SK-N-SH treated with all-trans-retinoic acid at 6 μM for 48 hours (cell line): ENCODE data around the gene ANKUB1.

Experiments
- ATAC-seq: fragments of 200-7000 bp; cut with Tn5 transposase; 3 replicates; pipeline ENCODE4 v1.9.1; 2020; ENCODE audit warnings: mild to moderate bottlenecking, moderate library complexity
- BACH2 ChIP-seq: fragments of 250-450 bp; sonication (Bioruptor Pico); IDR thresholded peaks from 2 replicates; pipeline ENCODE4 v1.9.0; 2021; ENCODE audit warnings: mild to moderate bottlenecking, borderline replicate concordance
- CREB5 ChIP-seq: fragments of 250-450 bp; sonication (Bioruptor Pico); IDR thresholded peaks from 2 replicates; pipeline ENCODE4 v1.5.1; 2020; ENCODE audit warnings: low read depth, mild to moderate bottlenecking, moderate library complexity
- CSDC2 ChIP-seq: fragments of 250-450 bp; sonication (Bioruptor Pico); IDR thresholded peaks from 2 replicates; pipeline ENCODE4 v1.5.0; 2020; ENCODE audit warnings: mild to moderate bottlenecking, moderate library complexity
- ESRRG ChIP-seq: fragments of 250-450 bp; sonication (Bioruptor Pico); IDR thresholded peaks from 2 replicates; pipeline ENCODE4 v1.6.1; 2021; ENCODE audit warnings: mild to moderate bottlenecking
- GLIS3 ChIP-seq: fragments of 250-450 bp; sonication (Bioruptor Pico); IDR thresholded peaks from 2 replicates; pipeline ENCODE4 v1.5.0; 2020; ENCODE audit warnings: mild to moderate bottlenecking, moderate library complexity
- ISL1 ChIP-seq: fragments of 250-450 bp; sonication (Bioruptor Pico); IDR thresholded peaks from 2 replicates; pipeline ENCODE4 v2.1.2; 2022; ENCODE audit warnings: mild to moderate bottlenecking, moderate library complexity
- OSR1 ChIP-seq: fragments of 250-450 bp; sonication (Bioruptor Pico); IDR thresholded peaks from 2 replicates; pipeline ENCODE4 v1.8.0; 2022; ENCODE audit warnings: moderate library complexity, mild to moderate bottlenecking, inconsistent platforms
- PPARA ChIP-seq: fragments of 250-450 bp; sonication (Bioruptor Pico); IDR thresholded peaks from 2 replicates; pipeline ENCODE4 v1.5.0; 2020; ENCODE audit warnings: mild to moderate bottlenecking, borderline replicate concordance
- RARB ChIP-seq: fragments of 250-450 bp; sonication (Bioruptor Pico); IDR thresholded peaks from 2 replicates; pipeline ENCODE4 v1.8.0; 2021; ENCODE audit warnings: mild to moderate bottlenecking, moderate library complexity
- SNAI2 ChIP-seq: fragments of 250-450 bp; sonication (Bioruptor Pico); IDR thresholded peaks from 2 replicates; pipeline ENCODE4 v1.5.0; 2020; ENCODE audit warnings: mild to moderate bottlenecking, moderate library complexity
- TCF4 ChIP-seq: fragments of 250-450 bp; sonication (Bioruptor Pico); IDR thresholded peaks from 2 replicates; pipeline ENCODE4 v1.8.0; 2021; ENCODE audit warnings: mild to moderate bottlenecking, moderate library complexity, borderline replicate concordance
- TOX ChIP-seq: fragments of 250-450 bp; sonication (Bioruptor Pico); IDR thresholded peaks from 2 replicates; pipeline ENCODE4 v1.8.0; 2021; ENCODE audit warnings: mild to moderate bottlenecking, moderate library complexity, borderline replicate concordance
- TSHZ2 ChIP-seq: fragments of 250-450 bp; sonication (Bioruptor Pico); IDR thresholded peaks from 2 replicates; pipeline ENCODE4 v1.5.0; 2020; ENCODE audit warnings: mild to moderate bottlenecking, moderate library complexity
- ZC3H10 ChIP-seq: fragments of 250-450 bp; sonication (Bioruptor Pico); IDR thresholded peaks from 2 replicates; pipeline ENCODE4 v1.5.1; 2021; ENCODE audit warnings: mild to moderate bottlenecking, moderate library complexity
- ZFP3 ChIP-seq: fragments of 250-450 bp; sonication (Bioruptor Pico); IDR thresholded peaks from 2 replicates; pipeline ENCODE4 v1.5.0; 2020; ENCODE audit warnings: mild to moderate bottlenecking, moderate library complexity
- ZFP30 ChIP-seq: fragments of 450-650 bp; formaldehyde crosslinking; IDR thresholded peaks from 2 replicates; pipeline ENCODE4 v1.5.0; 2022; ENCODE audit warnings: mild to moderate bottlenecking, moderate library complexity
- ZNF565 ChIP-seq: fragments of 450-650 bp; formaldehyde crosslinking; conservative IDR thresholded peaks from 2 replicates; pipeline ENCODE4 v1.5.0; 2020; ENCODE audit warnings: low read depth, mild to moderate bottlenecking, moderate library complexity
- ZNF70 ChIP-seq: fragments of 450-650 bp; formaldehyde crosslinking; IDR thresholded peaks from 2 replicates; pipeline ENCODE4 v1.5.0; 2020; ENCODE audit warnings: mild to moderate bottlenecking, moderate library complexity
- ZNF8 ChIP-seq: fragments of 450-650 bp; formaldehyde crosslinking; IDR thresholded peaks from 2 replicates; pipeline ENCODE4 v1.5.0; 2020; ENCODE audit warnings: mild to moderate bottlenecking, moderate library complexity
- TF ChIP-seq, protein P1 (sequence below): fragments of 250-450 bp; sonication (Bioruptor Pico); IDR thresholded peaks from 2 replicates; pipeline ENCODE4 v1.8.0; 2021; ENCODE audit warnings: low read depth, mild to moderate bottlenecking, moderate library complexity, borderline replicate concordance
- TF ChIP-seq, protein P2 (sequence below): fragments of 250-450 bp; sonication (Bioruptor Pico); IDR thresholded peaks from 2 replicates; pipeline ENCODE4 v1.5.1; 2021; ENCODE audit warnings: mild to moderate bottlenecking, moderate library complexity
- TF ChIP-seq, protein P3 (sequence below): fragments of 250-450 bp; sonication (Bioruptor Pico); IDR thresholded peaks from 2 replicates; pipeline ENCODE4 v1.8.0; 2020; ENCODE audit warnings: mild to moderate bottlenecking, moderate library complexity, borderline replicate concordance

The ANKUB1 gene

DNA sequence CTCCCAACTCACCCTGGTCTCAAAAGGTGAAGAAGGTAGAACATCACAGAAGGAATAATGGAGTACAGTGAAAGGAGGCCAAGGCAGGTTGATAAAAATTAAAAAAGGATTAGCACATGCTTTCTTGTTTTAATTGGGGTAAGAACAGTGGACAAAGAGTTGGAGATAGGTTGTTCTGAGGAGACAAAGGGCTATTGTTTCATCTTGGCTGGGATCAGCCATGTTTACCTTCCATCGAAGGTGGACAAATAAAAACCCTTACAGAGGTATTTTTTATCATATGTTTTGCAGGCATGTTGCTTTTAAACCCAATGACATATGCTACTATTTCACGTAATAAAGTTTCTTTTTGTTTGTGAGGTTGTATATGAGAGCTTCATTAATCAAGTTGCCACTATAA, 53.0 kb downstream of the ANKUB1 start:
- TF ChIP-seq ZNF565, result no peak
- TF ChIP-seq, protein P1, sequence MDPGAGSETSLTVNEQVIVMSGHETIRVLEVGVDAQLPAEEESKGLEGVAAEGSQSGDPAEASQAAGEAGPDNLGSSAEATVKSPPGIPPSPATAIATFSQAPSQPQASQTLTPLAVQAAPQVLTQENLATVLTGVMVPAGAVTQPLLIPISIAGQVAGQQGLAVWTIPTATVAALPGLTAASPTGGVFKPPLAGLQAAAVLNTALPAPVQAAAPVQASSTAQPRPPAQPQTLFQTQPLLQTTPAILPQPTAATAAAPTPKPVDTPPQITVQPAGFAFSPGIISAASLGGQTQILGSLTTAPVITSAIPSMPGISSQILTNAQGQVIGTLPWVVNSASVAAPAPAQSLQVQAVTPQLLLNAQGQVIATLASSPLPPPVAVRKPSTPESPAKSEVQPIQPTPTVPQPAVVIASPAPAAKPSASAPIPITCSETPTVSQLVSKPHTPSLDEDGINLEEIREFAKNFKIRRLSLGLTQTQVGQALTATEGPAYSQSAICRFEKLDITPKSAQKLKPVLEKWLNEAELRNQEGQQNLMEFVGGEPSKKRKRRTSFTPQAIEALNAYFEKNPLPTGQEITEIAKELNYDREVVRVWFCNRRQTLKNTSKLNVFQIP (CRISPR knock-in tag), result no peak
- TF ChIP-seq, protein P2, sequence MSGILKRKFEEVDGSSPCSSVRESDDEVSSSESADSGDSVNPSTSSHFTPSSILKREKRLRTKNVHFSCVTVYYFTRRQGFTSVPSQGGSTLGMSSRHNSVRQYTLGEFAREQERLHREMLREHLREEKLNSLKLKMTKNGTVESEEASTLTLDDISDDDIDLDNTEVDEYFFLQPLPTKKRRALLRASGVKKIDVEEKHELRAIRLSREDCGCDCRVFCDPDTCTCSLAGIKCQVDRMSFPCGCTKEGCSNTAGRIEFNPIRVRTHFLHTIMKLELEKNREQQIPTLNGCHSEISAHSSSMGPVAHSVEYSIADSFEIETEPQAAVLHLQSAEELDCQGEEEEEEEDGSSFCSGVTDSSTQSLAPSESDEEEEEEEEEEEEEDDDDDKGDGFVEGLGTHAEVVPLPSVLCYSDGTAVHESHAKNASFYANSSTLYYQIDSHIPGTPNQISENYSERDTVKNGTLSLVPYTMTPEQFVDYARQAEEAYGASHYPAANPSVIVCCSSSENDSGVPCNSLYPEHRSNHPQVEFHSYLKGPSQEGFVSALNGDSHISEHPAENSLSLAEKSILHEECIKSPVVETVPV (CRISPR knock-in tag), result no peak
- no peak for TF ChIP-seq ZNF70
- TF ChIP-seq CSDC2, result no peak
- TF ChIP-seq ZFP3 (CRISPR knock-in tag), result no peak
- TF ChIP-seq OSR1 (CRISPR knock-in tag), result no peak
- TF ChIP-seq, protein P3, sequence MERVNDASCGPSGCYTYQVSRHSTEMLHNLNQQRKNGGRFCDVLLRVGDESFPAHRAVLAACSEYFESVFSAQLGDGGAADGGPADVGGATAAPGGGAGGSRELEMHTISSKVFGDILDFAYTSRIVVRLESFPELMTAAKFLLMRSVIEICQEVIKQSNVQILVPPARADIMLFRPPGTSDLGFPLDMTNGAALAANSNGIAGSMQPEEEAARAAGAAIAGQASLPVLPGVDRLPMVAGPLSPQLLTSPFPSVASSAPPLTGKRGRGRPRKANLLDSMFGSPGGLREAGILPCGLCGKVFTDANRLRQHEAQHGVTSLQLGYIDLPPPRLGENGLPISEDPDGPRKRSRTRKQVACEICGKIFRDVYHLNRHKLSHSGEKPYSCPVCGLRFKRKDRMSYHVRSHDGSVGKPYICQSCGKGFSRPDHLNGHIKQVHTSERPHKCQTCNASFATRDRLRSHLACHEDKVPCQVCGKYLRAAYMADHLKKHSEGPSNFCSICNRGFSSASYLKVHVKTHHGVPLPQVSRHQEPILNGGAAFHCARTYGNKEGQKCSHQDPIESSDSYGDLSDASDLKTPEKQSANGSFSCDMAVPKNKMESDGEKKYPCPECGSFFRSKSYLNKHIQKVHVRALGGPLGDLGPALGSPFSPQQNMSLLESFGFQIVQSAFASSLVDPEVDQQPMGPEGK (CRISPR knock-in tag), result no peak
- TF ChIP-seq SNAI2 (CRISPR knock-in tag), result no peak
- TF ChIP-seq RARB (CRISPR knock-in tag), result no peak
- TF ChIP-seq TOX (CRISPR knock-in tag), result no peak
- TF ChIP-seq ESRRG (CRISPR knock-in tag), result no peak
- no peak for TF ChIP-seq BACH2 (CRISPR knock-in tag)
- TF ChIP-seq PPARA (CRISPR knock-in tag), result no peak
- TF ChIP-seq CREB5, result no peak
- no peak for TF ChIP-seq ZNF8 (CRISPR knock-in tag)
- no peak for TF ChIP-seq TSHZ2
- TF ChIP-seq GLIS3, result no peak
- no peak for TF ChIP-seq ZFP30
- no peak for ATAC-seq

DNA sequence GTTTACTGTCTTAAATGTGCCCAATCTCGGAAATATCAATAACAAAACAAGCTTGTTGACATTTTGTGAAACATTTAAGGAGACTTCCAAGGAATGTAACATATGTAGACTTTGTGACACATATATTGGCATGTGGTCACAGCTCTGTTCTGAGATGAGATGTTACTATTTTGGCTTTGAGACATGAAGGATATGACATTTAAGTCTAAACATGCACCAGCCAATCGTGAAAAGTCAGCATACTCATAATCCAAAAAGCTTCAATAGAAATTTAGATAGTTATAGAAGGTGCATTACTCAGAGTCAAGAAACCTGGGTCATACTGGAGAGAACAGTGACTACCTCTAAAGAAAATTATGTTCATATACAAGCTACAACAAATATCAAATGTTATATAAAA, 53.5 kb downstream of the ANKUB1 start:
- no peak for ATAC-seq
- TF ChIP-seq ZC3H10 (CRISPR knock-in tag) (no peak), ISL1 (CRISPR knock-in tag) (no peak), TCF4 (CRISPR knock-in tag) (no peak), OSR1 (CRISPR knock-in tag) (no peak), BACH2 (CRISPR knock-in tag) (no peak), TSHZ2 (no peak), CREB5 (no peak)
- TF ChIP-seq, protein P2 (CRISPR knock-in tag), result no peak
